Measurements from ENCODE around the gene DBI.
A peak's percentile ranks its signal among the peaks of the same experiment; 100 is the strongest.

- TF ChIP-seq POLR2A (IDR thresholded peaks at IDR 0.05) = no peak
- peak in 6 of 12 donors; percentile 15 to 60 (median 43) for TF ChIP-seq CTCF (IDR thresholded peaks at IDR 0.05)
These were observed 20.8 kb downstream of the DBI start for GRCh38 chr2:119387381-119388129.

Measured in heart left ventricle (tissue), 13 donors.